ENCODE data around the gene CYBA. TPM values are rescaled to one million over a fixed set of nuclear protein-coding genes. Genes with fewer than 3 reads are reported as not detected.

The CYBA gene
- total RNA-seq, 3 donors from 2014 or later, result 150 to 316 (median 184) TPM

DNA sequence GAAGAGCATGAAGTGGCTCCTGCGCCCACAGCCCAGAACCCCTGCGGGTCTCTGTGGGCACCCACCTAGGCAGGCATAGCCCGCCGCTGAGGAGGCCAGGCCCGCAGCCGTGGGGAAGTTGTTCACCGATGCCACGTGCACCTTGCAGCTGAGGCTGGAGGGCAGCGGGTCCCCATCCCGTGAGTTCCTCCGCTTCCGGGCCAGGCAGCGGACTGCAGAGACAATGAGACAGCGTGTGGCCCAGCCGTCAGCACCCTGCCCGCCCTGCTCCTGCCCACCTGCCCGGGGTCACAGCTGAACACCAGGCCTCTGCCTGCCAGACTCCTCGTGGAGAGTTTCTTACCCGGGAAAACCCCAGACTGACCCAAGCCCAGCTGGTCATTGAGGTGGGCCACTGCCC is 6.5 kb upstream of the CYBA start:
- no peak for TF ChIP-seq CTCF (IDR thresholded peaks at IDR 0.05)
- peaks cover 6% of the 10 kb centered on the region for H3K4me1 ChIP-seq (ENCODE audit: low read depth)
- H3K9me3 ChIP-seq, result no peaks in the 10 kb centered on the region
- ATAC-seq (no peak), DNase-seq (no peak)
- intact Hi-C loops (cut with DNase I, micrococcal nuclease), result no loop called here
- no peak overlapping the region for H3K4me3 ChIP-seq
- H3K36me3 ChIP-seq (ENCODE audit: low read depth), result no peaks in the 10 kb centered on the region

GRCh38 chr16:88656291-88656980 is 5.6 kb upstream of the CYBA start:
- ATAC-seq, result no peak
- intact Hi-C loops (cut with DNase I, micrococcal nuclease), result no loop called here
- no peak overlapping the region for H3K4me3 ChIP-seq
- no peak for DNase-seq
- no peaks in the 10 kb centered on the region for H3K9me3 ChIP-seq
- H3K36me3 ChIP-seq (ENCODE audit: low read depth), result no peaks in the 10 kb centered on the region
- peaks cover 8% of the 10 kb centered on the region for H3K4me1 ChIP-seq (ENCODE audit: low read depth)
- no peak for TF ChIP-seq CTCF (IDR thresholded peaks at IDR 0.05)

GRCh38 chr16:88655733-88656281 is 5.0 kb upstream of the CYBA start:
- no peak for TF ChIP-seq CTCF (IDR thresholded peaks at IDR 0.05)
- Histone ChIP-seq H3K36me3 (ENCODE audit: low read depth) (no peaks in the 10 kb centered on the region), H3K4me3 (no peak overlapping the region), H3K9me3 (no peaks in the 10 kb centered on the region), H3K4me1 (ENCODE audit: low read depth) (peaks cover 10% of the 10 kb centered on the region)
- intact Hi-C loops (cut with DNase I, micrococcal nuclease), result no loop called here
- DNase-seq, result peak in 1 of 3 donors; percentile 52
- ATAC-seq, result no peak

DNA sequence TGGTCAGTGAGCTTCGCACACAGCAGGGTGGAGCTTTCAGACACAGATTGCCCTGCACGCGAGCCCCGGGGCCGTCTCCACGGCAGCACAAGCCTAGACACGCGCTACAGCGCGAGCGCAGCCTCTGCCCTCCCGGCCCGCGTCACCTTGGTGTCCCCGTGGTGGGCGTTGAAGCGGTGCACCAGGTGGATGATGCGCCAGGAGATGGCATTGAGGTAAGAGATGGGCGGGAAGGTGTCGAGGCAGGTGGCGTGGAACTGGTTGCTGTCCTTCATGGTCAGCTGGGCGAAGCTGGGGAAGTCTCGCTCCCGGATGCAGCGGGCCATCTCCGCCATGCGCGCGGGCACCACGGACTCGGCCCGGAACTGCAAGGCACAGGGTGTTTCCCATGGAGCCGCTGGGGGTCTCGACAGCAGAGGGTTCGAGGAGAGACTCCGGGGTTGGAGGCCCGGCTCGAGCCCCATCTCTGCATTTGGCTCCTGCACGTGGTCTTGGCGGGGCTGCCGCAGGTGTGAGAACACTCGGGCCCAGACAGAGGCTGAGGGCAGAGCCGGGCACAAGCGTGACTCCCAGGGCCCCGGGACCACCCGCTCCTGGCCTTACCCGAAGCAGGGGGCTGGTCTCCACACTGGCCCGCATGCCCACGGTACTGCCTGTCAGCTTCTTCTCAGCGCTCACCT is 4.3 kb upstream of the CYBA start:
- H3K36me3 ChIP-seq (ENCODE audit: low read depth), result no peaks in the 10 kb centered on the region
- intact Hi-C loops (cut with DNase I, micrococcal nuclease), result no loop called here

More for the DNA sequence above, 4.3 kb upstream of the CYBA start:
- DNase-seq, result peak in 1 of 3 donors; percentile 58
- no peak overlapping the region for H3K4me3 ChIP-seq
- H3K4me1 ChIP-seq (ENCODE audit: low read depth), result peaks cover 11% of the 10 kb centered on the region
- no peak for TF ChIP-seq CTCF (IDR thresholded peaks at IDR 0.05)
- H3K9me3 ChIP-seq, result no peaks in the 10 kb centered on the region
- ATAC-seq, result no peak
